Uterus (tissue), 4 donors: ENCODE results near the gene CEACAM16. TPM values are rescaled to one million over a fixed set of nuclear protein-coding genes. Genes with fewer than 3 reads are reported as not detected.

Experiments used
- DNase-seq, 2 donors: peaks; one replicate each; pipeline ENCODE4 v3.0.0-alpha.2; 2019 to 2020
- H3K27ac ChIP-seq, 2 donors: fragments of 200-600 bp; sonication (generic); 1 replicate in 1 of 2; 2 replicates in 1 of 2; pipeline ENCODE4 v1.5.1; 2016 to 2018
- H3K27me3 ChIP-seq, 2 donors: fragments of 200-600 bp; sonication (generic); one replicate each; pipeline ENCODE4 v1.5.1; 2018 to 2019; ENCODE audit warnings: control low read depth in 1 of 2
- H3K36me3 ChIP-seq, 2 donors: fragments of 200-600 bp; sonication (generic); one replicate each; pipeline ENCODE4 v1.5.1; 2019; ENCODE audit warnings: control low read depth in 1 of 2
- H3K4me1 ChIP-seq, 2 donors: fragments of 200-600 bp; sonication (generic); one replicate each; pipeline ENCODE4 v1.5.1; 2018 to 2019; ENCODE audit warnings: control low read depth in 1 of 2
- H3K4me3 ChIP-seq, 2 donors: fragments of 200-600 bp; sonication (generic); 1 replicate in 1 of 2; 2 replicates in 1 of 2; pipeline ENCODE4 v1.5.1; 2018 to 2019; ENCODE audit warnings: mild to moderate bottlenecking in 1 of 2
- H3K9me3 ChIP-seq, 2 donors: fragments of 200-600 bp; sonication (generic); one replicate each; pipeline ENCODE4 v1.5.1; 2019; ENCODE audit warnings: control low read depth in 1 of 2
- CTCF ChIP-seq, 4 experiments: fragments of 200-600 bp in 2 of 4; fragments of 450-650 bp in 2 of 4; sonication (generic) in 2 of 4; IDR thresholded peaks; one replicate each; pipeline ENCODE4 v1.5.1; 2016 to 2019; ENCODE audit warnings: antibody characterized with exemption in 4 of 4, mild to moderate bottlenecking in 2 of 4, moderate library complexity in 1 of 4
- POLR2A ChIP-seq, 2 donors: fragments of 450-650 bp; IDR thresholded peaks; one replicate each; pipeline ENCODE4 v1.6.1; 2016; ENCODE audit warnings: antibody characterized with exemption in 2 of 2, mild to moderate bottlenecking in 1 of 2, moderate library complexity in 1 of 2
- intact Hi-C: fragments of 100-400 bp; cut with DNase I; formaldehyde crosslinking; loops from one replicate; pipeline ENCODE4 v1.15.1; 2023; ENCODE audit warnings: low total_unique reads
- total RNA-seq, 4 donors: library from RNA; depleted of rRNA in 3 of 4; stranded (reverse); fragments of >200 nt in 3 of 4; gene quantifications; one replicate each; pipeline versions ENCODE4 v1.1.0 to v1.2.4, GENCODE V29; 2014 to 2023
- donor health status: DM: yes; HTN: yes; CAD: no.

The CEACAM16 gene
- total RNA-seq, result not detected

GRCh38 chr19:44698492-44699201 is at the start of gene CEACAM16:
Gene CEACAM16, plus strand, starts transcription at chr19:44699151. Its CDS starts 2,306 bp downstream, at chr19:44701457.
- intact Hi-C loops, result no loop called here
- no peak for DNase-seq
- no peaks in the 10 kb centered on the region for H3K9me3 ChIP-seq
- no peaks in the 10 kb centered on the region for H3K36me3 ChIP-seq
- no peaks in the 10 kb centered on the region for H3K4me1 ChIP-seq
- no peak within 1 kb of the TSS for H3K27ac ChIP-seq
- H3K27me3 ChIP-seq, result no peaks in the 10 kb centered on the region
- TF ChIP-seq CTCF (IDR thresholded peaks at IDR 0.05) (no peak), POLR2A (IDR thresholded peaks at IDR 0.05) (no peak)
- H3K4me3 ChIP-seq, result no peak within 1 kb of the TSS

GRCh38 chr19:44649578-44650145 is 49.3 kb upstream of the CEACAM16 start:
- Histone ChIP-seq H3K4me1 (peaks cover 0 to 11% of the 10 kb centered on the region in 2 donors), H3K9me3 (no peaks in the 10 kb centered on the region), H3K4me3 (no peak overlapping the region), H3K27ac (no peak overlapping the region), H3K36me3 (no peaks in the 10 kb centered on the region), H3K27me3 (no peaks in the 10 kb centered on the region)
- intact Hi-C loops, result no loop called here
- DNase-seq, result no peak
- TF ChIP-seq POLR2A (IDR thresholded peaks at IDR 0.05), result no peak
- TF ChIP-seq CTCF (IDR thresholded peaks at IDR 0.05), result no peak

- no peaks in the 10 kb centered on the region for H3K27me3 ChIP-seq
- TF ChIP-seq CTCF (IDR thresholded peaks at IDR 0.05), result no peak
- no peak for TF ChIP-seq POLR2A (IDR thresholded peaks at IDR 0.05)
- no peak overlapping the region for H3K4me3 ChIP-seq
- H3K36me3 ChIP-seq, result no peaks in the 10 kb centered on the region
- intact Hi-C loops, result no loop called here
- H3K27ac ChIP-seq, result no peak overlapping the region
- no peaks in the 10 kb centered on the region for H3K4me1 ChIP-seq
- no peaks in the 10 kb centered on the region for H3K9me3 ChIP-seq
- DNase-seq, result no peak
Measured at GRCh38 chr19:44653343-44653742, 45.6 kb upstream of the CEACAM16 start.

GRCh38 chr19:44653977-44654774 is 44.8 kb upstream of the CEACAM16 start:
- no peaks in the 10 kb centered on the region for H3K4me1 ChIP-seq
- no peaks in the 10 kb centered on the region for H3K27me3 ChIP-seq
- DNase-seq, result peak; percentile 40 to 43
- TF ChIP-seq CTCF (IDR thresholded peaks at IDR 0.05), result peak in 3 of 4 experiments; percentile 40 to 57 (median 42)
- TF ChIP-seq POLR2A (IDR thresholded peaks at IDR 0.05), result no peak
- no peaks in the 10 kb centered on the region for H3K9me3 ChIP-seq
- intact Hi-C loops, result no loop called here
- H3K27ac ChIP-seq, result no peak overlapping the region
- no peaks in the 10 kb centered on the region for H3K36me3 ChIP-seq
- no peak overlapping the region for H3K4me3 ChIP-seq
